K562 (cell line): ENCODE measurements around the gene EIF3K. TPM values are rescaled to one million over a fixed set of nuclear protein-coding genes. Genes with fewer than 3 reads are reported as not detected.

Experiments
- ATAC-seq: fragments of 200-7000 bp; cut with Tn5 transposase; 3 replicates; pipeline ENCODE4 v1.9.1; 2020; ENCODE audit warnings: moderate library complexity
- BruUV-seq: library from RNA; stranded (reverse); fragments of 400-500 nt; replicated peaks from 2 replicates; lab custom pipeline; 2021; lab: Mats Ljungman, UMichigan
- CTCF ChIA-PET: fragments of 300-600 bp; formaldehyde crosslinking; extraction: SDS; loops from one replicate; lab custom pipeline; 2021; ENCODE audit warnings: low intra/inter-chr PET ratio; lab: Yijun Ruan, JAX
- POLR2A ChIA-PET: fragments of 300-600, 350-650 bp; sonication (Branson Sonifier 250); formaldehyde crosslinking; extraction: SDS; loops from one replicate; lab custom pipeline; 2021; ENCODE audit warnings: antibody characterized with exemption, inconsistent platforms; lab: Yijun Ruan, JAX
- DNase-seq, 4 experiments: peaks; one replicate each; pipeline versions ENCODE4 v3.0.0 to v3.0.0-alpha.2; 2011 to 2018; ENCODE audit warnings: low spot score in 3 of 4, mixed read lengths in 3 of 4; ENCODE audit errors: extremely low read depth in 1 of 4
- FAIRE-seq: peaks from 2 replicates; lab custom pipeline; 2011; peaks lifted over from hg19 to GRCh38; lab: Jason Lieb, UNC
- H2AFZ ChIP-seq: 2 replicates; pipeline ENCODE4 v1.6.0; 2011; ENCODE audit warnings: low read depth, low read length, control low read depth, inconsistent platforms
- H3K27ac ChIP-seq: fragments of 200-600 bp; 3 replicates; pipeline ENCODE4 v1.8.0; 2011; ENCODE audit warnings: low read depth, mild to moderate bottlenecking, control low read depth, inconsistent platforms, low read length, moderate library complexity, mixed read lengths; ENCODE audit errors: extremely low read depth
- H3K27me3 ChIP-seq, 2 experiments: fragments of 300-600 bp in 1 of 2; 2 replicates in 1 of 2; 3 replicates in 1 of 2; pipeline versions ENCODE4 v1.6.0 to v1.8.0; 2011; ENCODE audit warnings: inconsistent platforms in 2 of 2, low read length in 2 of 2, mild to moderate bottlenecking in 1 of 2, mixed read lengths in 1 of 2, moderate library complexity in 1 of 2; ENCODE audit not compliant: control insufficient read depth in 2 of 2, insufficient read depth in 2 of 2
- H3K36me3 ChIP-seq: fragments of 300-600 bp; 3 replicates; pipeline ENCODE4 v1.8.0; 2011; ENCODE audit warnings: mild to moderate bottlenecking, low read length, inconsistent platforms; ENCODE audit not compliant: control insufficient read depth, insufficient read depth
- H3K4me1 ChIP-seq, 2 experiments: fragments of 200-600 bp in 1 of 2; replicated peaks in 1 of 2; 2 replicates in 1 of 2; 3 replicates in 1 of 2; pipeline versions ENCODE4 v1.5.1 to v1.8.0; 2011; ENCODE audit warnings: inconsistent platforms in 2 of 2, low read length in 2 of 2, mild to moderate bottlenecking in 1 of 2, mixed read lengths in 1 of 2, moderate library complexity in 1 of 2; ENCODE audit not compliant: control insufficient read depth in 2 of 2, insufficient read depth in 2 of 2
- H3K4me2 ChIP-seq: 2 replicates; pipeline ENCODE4 v1.6.1; 2011; ENCODE audit warnings: low read length, control low read depth, inconsistent platforms, mixed read lengths; ENCODE audit not compliant: insufficient read depth
- H3K4me3 ChIP-seq: fragments of 200-600 bp; sonication (generic), shearing (Covaris generic); 2 replicates; pipeline ENCODE4 v1.5.1; 2016; ENCODE audit warnings: control low read depth, inconsistent platforms
- H3K79me2 ChIP-seq: fragments of 200-600 bp; 3 replicates; pipeline ENCODE4 v1.8.0; 2011; ENCODE audit warnings: low read length, inconsistent platforms; ENCODE audit not compliant: control insufficient read depth, insufficient read depth
- H3K9ac ChIP-seq, 2 experiments: 2 replicates each; pipeline versions ENCODE4 v1.6.0 to v1.6.1; 2011; ENCODE audit warnings: low read depth in 2 of 2, low read length in 2 of 2, control low read depth in 1 of 2, inconsistent platforms in 1 of 2, mild to moderate bottlenecking in 1 of 2, mixed read lengths in 1 of 2; ENCODE audit not compliant: insufficient read depth in 1 of 2
- H3K9me1 ChIP-seq: one replicate; pipeline ENCODE4 v1.6.0; 2011; ENCODE audit warnings: inconsistent platforms, mild to moderate bottlenecking, low read length, moderate library complexity; ENCODE audit not compliant: control insufficient read depth, insufficient read depth
- H3K9me3 ChIP-seq: replicated peaks from 2 replicates; pipeline ENCODE4 v1.5.1; 2011; ENCODE audit warnings: low read depth, low read length, inconsistent platforms; ENCODE audit not compliant: control insufficient read depth, insufficient read depth
- H4K20me1 ChIP-seq: replicated peaks from 2 replicates; pipeline ENCODE4 v1.6.1; 2011; ENCODE audit warnings: low read length, inconsistent platforms, mixed read lengths; ENCODE audit not compliant: control insufficient read depth, insufficient read depth
- BCLAF1 ChIP-seq, 2 experiments: fragments of 450-650 bp in 1 of 2; IDR thresholded peaks; 2 replicates each; pipeline ENCODE4 v1.6.1; 2011 to 2017; ENCODE audit warnings: low read depth in 2 of 2, antibody characterized with exemption in 1 of 2, borderline replicate concordance in 1 of 2, low read length in 1 of 2, mild to moderate bottlenecking in 1 of 2, mixed read lengths in 1 of 2; ENCODE audit not compliant: control insufficient read depth in 1 of 2
- ILK ChIP-seq: fragments of 450-650 bp; IDR thresholded peaks from 2 replicates; pipeline ENCODE4 v1.6.1; 2016; ENCODE audit warnings: missing genetic modification characterization, low read depth, mild to moderate bottlenecking, missing compliant biosample characterization, moderate library complexity, borderline replicate concordance
- MTA2 ChIP-seq: fragments of 450-650 bp; IDR thresholded peaks from 2 replicates; pipeline ENCODE4 v1.6.1; 2016; ENCODE audit warnings: low read depth
- ZNF766 ChIP-seq: fragments of 200-800 bp; sonication (Bioruptor generic); conservative IDR thresholded peaks from 2 replicates; pipeline ENCODE4 v1.6.1; 2016; ENCODE audit warnings: missing genetic modification characterization, missing compliant biosample characterization
- WGBS: fragments of 100-300 bp; shearing (Covaris generic); methylation state at CpG from one replicate; pipeline ENCODE4 v1.1.6; 2016; ENCODE audit warnings: low coverage, mixed read lengths; ENCODE audit not compliant: insufficient coverage; ENCODE audit errors: missing lambda C conversion rate; 5-methylcytosine and 5-hydroxymethylcytosine counted together
- in situ Hi-C: fragments of 300-500 bp; cut with MboI; formaldehyde crosslinking; loops from 4 replicates; pipeline ENCODE4 v1.15.0; 2018; ENCODE audit warnings: inconsistent platforms, mixed read lengths
- intact Hi-C: fragments of 100-400 bp; cut with micrococcal nuclease; formaldehyde crosslinking; loops from 2 replicates; pipeline ENCODE4 v1.14.2; 2022
- polyA plus RNA-seq, 8 experiments: library from polyadenylated mRNA; depleted of rRNA in 4 of 8; stranded (reverse) in 5 of 8; unstranded in 3 of 8; fragments of >200 nt; fragmentation: Nextera tagmentation in 2 of 8; fragmentation: Illumina TruSeq in 1 of 8; extraction: Ambion mirVana in 2 of 8; extraction: Trizol in 1 of 8; gene quantifications; 2 replicates each; pipeline versions ENCODE4 v1.2.1 to v1.2.3, GENCODE V29; 2011 to 2014; ENCODE audit warnings: inconsistent platforms in 1 of 8, missing spikeins in 1 of 8
- total RNA-seq, 7 experiments: library from RNA; depleted of rRNA in 6 of 7; stranded (reverse); fragments of >200 nt in 6 of 7; fragmentation: Illumina TruSeq in 2 of 7; extraction: Trizol in 2 of 7; gene quantifications; 2 replicates each; pipeline versions ENCODE4 v1.2.1 to v1.2.3, GENCODE V29; 2011 to 2021; ENCODE audit warnings: low replicate concordance in 1 of 7

Gene EIF3K
- total and polyA plus RNA-seq, 9 of the 15 experiments (the other 6 are each of a cell fraction or from before 2014, with no cell fraction given), result 387 to 1,827 (median 733) TPM

- Histone ChIP-seq H3K4me1 (peaks cover 6 to 23% of the 10 kb centered on the region in 2 experiments; a peak in 4 of 5 replicates), H3K9me1 (no peaks in the 10 kb centered on the region), H3K79me2 (no peaks in the 10 kb centered on the region), H3K9me3 (no peaks in the 10 kb centered on the region; the same call in 1 of the 2 replicates), H3K4me3 (no peak overlapping the region), H4K20me1 (no peaks in the 10 kb centered on the region), H3K4me2 (no peak overlapping the region)
- ATAC-seq, result no peak
- intact Hi-C loops, result no loop called here
- CTCF ChIA-PET, result no interaction called here
- TF ChIP-seq BCLAF1 (IDR thresholded peaks at IDR 0.05; ENCODE audit: borderline replicate concordance in 1 of 2, control insufficient read depth in 1 of 2, low read depth in 2 of 2, low read length in 1 of 2) (no peak), ILK (tag) (no peak), MTA2 (no peak), ZNF766 (CRISPR knock-in tag) (no peak)
- TF ChIP-seq, all 486 proteins: peak for 0
- H2AFZ ChIP-seq, result no peak overlapping the region
- in situ Hi-C loops, result no loop called here
- H3K27me3 ChIP-seq, result no peaks in the 10 kb centered on the region
- POLR2A ChIA-PET, result interaction anchor here (0.6 kb wide), 1 partner anchor 12 kb away, joined by 5 read pairs; no protein-coding TSS in a partner anchor
- no peaks in the 10 kb centered on the region for H3K36me3 ChIP-seq
- no TSS peak for BruUV-seq
- FAIRE-seq (no peak), DNase-seq (no peak)
- no peak overlapping the region for H3K27ac ChIP-seq
- H3K9ac ChIP-seq, result no peak overlapping the region
- 46% methylated on average over 6 of the region's 6 CpGs for WGBS
These were observed 12.9 kb upstream of the EIF3K start for GRCh38 chr19:38606131-38606530.
